Endothelial cell of umbilical vein (primary cell): ENCODE measurements around the gene TICAM2.
"Not testable (repeated sequence)": the region's sequence is repeated elsewhere in the genome, so short reads cannot be mapped to it uniquely, and the experiment has no call there.

Experiments
- GATA2 ChIP-seq: IDR thresholded peaks from 2 replicates; pipeline ENCODE4 v1.7.0; 2011; ENCODE audit warnings: low read depth, mild to moderate bottlenecking, moderate library complexity, mixed read lengths, low read length; ENCODE audit not compliant: insufficient read length, insufficient read depth
- POLR2A ChIP-seq: IDR thresholded peaks from 2 replicates; pipeline ENCODE4 v1.6.1; 2012; ENCODE audit warnings: low read depth, mild to moderate bottlenecking, control low read depth, low read length
- TF ChIP-seq, protein P1 (sequence below), 2 donors: IDR thresholded peaks; 1 replicate in 1 of 2; 2 replicates in 1 of 2; pipeline ENCODE4 v1.5.1; 2011; ENCODE audit warnings: low read length in 2 of 2, mild to moderate bottlenecking in 2 of 2, moderate library complexity in 2 of 2, control low read depth in 1 of 2, inconsistent platforms in 1 of 2, low read depth in 1 of 2; ENCODE audit not compliant: insufficient read depth in 1 of 2; ENCODE audit errors: extremely low read depth in 1 of 2

DNA sequence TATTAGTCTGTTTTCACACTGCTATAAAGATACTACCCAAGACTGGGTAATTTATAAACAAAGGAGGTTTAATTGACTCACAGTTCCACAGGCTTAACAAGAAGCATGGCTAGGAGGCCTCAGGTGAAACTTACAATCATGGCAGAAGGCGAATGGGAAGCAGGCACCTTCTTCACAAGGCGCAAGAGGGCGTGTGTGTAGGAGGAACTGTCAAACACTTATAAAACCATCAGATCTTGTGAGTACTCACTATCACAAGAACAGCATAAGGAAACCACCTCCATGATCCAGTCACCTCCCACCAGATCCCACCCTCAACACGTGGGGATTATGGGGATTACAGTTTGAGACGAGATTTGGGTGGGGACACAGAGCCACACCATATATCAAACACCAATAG, 43.1 kb upstream of the TICAM2 start:
- not testable (repeated sequence) for TF ChIP-seq GATA2, POLR2A
- TF ChIP-seq, protein P1, sequence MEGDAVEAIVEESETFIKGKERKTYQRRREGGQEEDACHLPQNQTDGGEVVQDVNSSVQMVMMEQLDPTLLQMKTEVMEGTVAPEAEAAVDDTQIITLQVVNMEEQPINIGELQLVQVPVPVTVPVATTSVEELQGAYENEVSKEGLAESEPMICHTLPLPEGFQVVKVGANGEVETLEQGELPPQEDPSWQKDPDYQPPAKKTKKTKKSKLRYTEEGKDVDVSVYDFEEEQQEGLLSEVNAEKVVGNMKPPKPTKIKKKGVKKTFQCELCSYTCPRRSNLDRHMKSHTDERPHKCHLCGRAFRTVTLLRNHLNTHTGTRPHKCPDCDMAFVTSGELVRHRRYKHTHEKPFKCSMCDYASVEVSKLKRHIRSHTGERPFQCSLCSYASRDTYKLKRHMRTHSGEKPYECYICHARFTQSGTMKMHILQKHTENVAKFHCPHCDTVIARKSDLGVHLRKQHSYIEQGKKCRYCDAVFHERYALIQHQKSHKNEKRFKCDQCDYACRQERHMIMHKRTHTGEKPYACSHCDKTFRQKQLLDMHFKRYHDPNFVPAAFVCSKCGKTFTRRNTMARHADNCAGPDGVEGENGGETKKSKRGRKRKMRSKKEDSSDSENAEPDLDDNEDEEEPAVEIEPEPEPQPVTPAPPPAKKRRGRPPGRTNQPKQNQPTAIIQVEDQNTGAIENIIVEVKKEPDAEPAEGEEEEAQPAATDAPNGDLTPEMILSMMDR (IDR thresholded peaks at IDR 0.05; ENCODE audit: extremely low read depth in 1 of 2, insufficient read depth in 1 of 2, low read depth in 1 of 2, low read length in 2 of 2) = not testable (repeated sequence)
